ENCODE data around the gene FGF14.
"Not testable (repeated sequence)": the region's sequence is repeated elsewhere in the genome, so short reads cannot be mapped to it uniquely, and the experiment has no call there.

Gene FGF14

GRCh38 chr13:102190930-102191329, 210.9 kb downstream of the FGF14 start:
- DNase-seq: no peak

GRCh38 chr13:102187313-102187712, 214.5 kb downstream of the FGF14 start:
- no peak for DNase-seq

GRCh38 chr13:102185375-102185984, 216.4 kb downstream of the FGF14 start:
- DNase-seq: no peak

GRCh38 chr13:102183509-102184182, 218.2 kb downstream of the FGF14 start:
- DNase-seq: no peak

GRCh38 chr13:102182170-102182569, 219.7 kb downstream of the FGF14 start:
- no peak for DNase-seq

GRCh38 chr13:102177431-102177830, 224.4 kb downstream of the FGF14 start:
- no peak for DNase-seq

GRCh38 chr13:102176846-102177245, 225.0 kb downstream of the FGF14 start:
- DNase-seq: no peak

- no peak for DNase-seq
These were observed 229.4 kb downstream of the FGF14 start for GRCh38 chr13:102172406-102172805.

GRCh38 chr13:102170305-102170704, 231.5 kb downstream of the FGF14 start:
- no peak for DNase-seq

- DNase-seq: no peak
These were observed 232.3 kb downstream of the FGF14 start for GRCh38 chr13:102169471-102170015.

GRCh38 chr13:102152790-102153189, 249.1 kb downstream of the FGF14 start:
- no peak for DNase-seq

- no peak for DNase-seq
These were observed 254.5 kb downstream of the FGF14 start for GRCh38 chr13:102147353-102147752.

- no peak for DNase-seq
These were observed 256.1 kb downstream of the FGF14 start for GRCh38 chr13:102145750-102146149.

GRCh38 chr13:102142473-102142826, 259.4 kb downstream of the FGF14 start:
- DNase-seq: no peak

GRCh38 chr13:102141625-102142472, 260.0 kb downstream of the FGF14 start:
- no peak for DNase-seq

- DNase-seq: no peak
These were observed 262.2 kb downstream of the FGF14 start for GRCh38 chr13:102139626-102140025.

GRCh38 chr13:102138635-102139190, 263.1 kb downstream of the FGF14 start:
- DNase-seq: no peak

GRCh38 chr13:102137904-102138303, 263.9 kb downstream of the FGF14 start:
- not testable (repeated sequence) for DNase-seq

- no peak for DNase-seq
These were observed 265.0 kb downstream of the FGF14 start for GRCh38 chr13:102136735-102137296.

- no peak for DNase-seq
These were observed 269.0 kb downstream of the FGF14 start for GRCh38 chr13:102132777-102133295.

- DNase-seq: no peak
These were observed 270.6 kb downstream of the FGF14 start for GRCh38 chr13:102131246-102131645.

- DNase-seq: no peak
These were observed 273.5 kb downstream of the FGF14 start for GRCh38 chr13:102128216-102128810.
